HL-60 (cell line): Measurements from ENCODE around the gene SLC29A4.
"Not testable (repeated sequence)": the region's sequence is repeated elsewhere in the genome, so short reads cannot be mapped to it uniquely, and the experiment has no call there.

Experiments used
- CTCF ChIP-seq: IDR thresholded peaks from one replicate; pipeline ENCODE4 v1.5.1; 2011; ENCODE audit warnings: low read length, control low read depth, inconsistent platforms; ENCODE audit not compliant: insufficient read depth
- POLR2AphosphoS5 ChIP-seq: IDR thresholded peaks from 2 replicates; pipeline ENCODE4 v1.6.1; 2012; ENCODE audit warnings: low read depth
- SPI1 ChIP-seq: IDR thresholded peaks from 2 replicates; pipeline ENCODE4 v1.6.1; 2012; ENCODE audit warnings: low read depth, mild to moderate bottlenecking, borderline replicate concordance

- TF ChIP-seq CTCF, POLR2AphosphoS5, SPI1: not testable (repeated sequence)
Measured at GRCh38 chr7:5250787-5251186, 32.0 kb upstream of the SLC29A4 start.
